CD4-positive, CD25-positive, alpha-beta regulatory T cell (primary cell): ENCODE measurements around the gene DNASE1L3. TPM values are rescaled to one million over a fixed set of nuclear protein-coding genes. Genes with fewer than 3 reads are reported as not detected.

ENCODE experiments used
- ATAC-seq, 2 donors: fragments of 150-1000 bp; cut with Tn5 transposase; one replicate each; pipeline ENCODE4 v1.10.0; 2021; ENCODE audit warnings: low read depth in 2 of 2, moderate number of reproducible peaks in 2 of 2, moderate library complexity in 1 of 2
- DNase-seq, 3 donors: peaks; one replicate each; pipeline versions ENCODE4 v3.0.0 to v3.0.0-alpha.2; 2012 to 2022; ENCODE audit warnings: mixed read lengths in 1 of 3
- H3K27ac ChIP-seq: one replicate; pipeline ENCODE4 v1.7.0; 2013; ENCODE audit warnings: mild to moderate bottlenecking, low read length; ENCODE audit not compliant: insufficient read depth, poor library complexity, severe bottlenecking
- H3K27me3 ChIP-seq: one replicate; pipeline ENCODE4 v1.7.0; 2013; ENCODE audit warnings: low read length; ENCODE audit not compliant: control insufficient read depth, insufficient read depth
- H3K36me3 ChIP-seq: one replicate; pipeline ENCODE4 v1.7.0; 2013; ENCODE audit warnings: mild to moderate bottlenecking, low read length, moderate library complexity; ENCODE audit not compliant: control insufficient read depth, insufficient read depth
- H3K4me1 ChIP-seq: 2 replicates; pipeline ENCODE4 v1.7.0; 2013; ENCODE audit warnings: mild to moderate bottlenecking, low read length; ENCODE audit not compliant: insufficient read depth, control insufficient read depth, poor library complexity, severe bottlenecking
- H3K4me3 ChIP-seq: one replicate; pipeline ENCODE4 v1.7.0; 2013; ENCODE audit warnings: low read depth, mild to moderate bottlenecking, low read length, moderate library complexity
- H3K9me3 ChIP-seq, 2 experiments: 1 replicate in 1 of 2; 2 replicates in 1 of 2; pipeline ENCODE4 v1.7.0; 2013; ENCODE audit warnings: low read length in 2 of 2, mild to moderate bottlenecking in 1 of 2, moderate library complexity in 1 of 2; ENCODE audit not compliant: control insufficient read depth in 2 of 2
- H3K27ac Mint-ChIP-seq, 3 donors: one replicate each; pipeline ENCODE4 v1.8.0; 2020 to 2022; ENCODE audit warnings: mild to moderate bottlenecking in 3 of 3, mixed read lengths in 3 of 3, moderate library complexity in 2 of 3
- H3K27me3 Mint-ChIP-seq: one replicate; pipeline ENCODE4 v1.8.0; 2022; ENCODE audit warnings: mild to moderate bottlenecking, mixed read lengths
- H3K36me3 Mint-ChIP-seq: one replicate; pipeline ENCODE4 v1.8.0; 2020; ENCODE audit warnings: mixed read lengths
- H3K4me1 Mint-ChIP-seq, 4 donors: one replicate each; pipeline ENCODE4 v1.8.0; 2020 to 2022; ENCODE audit warnings: mixed read lengths in 4 of 4, mild to moderate bottlenecking in 1 of 4
- H3K4me3 Mint-ChIP-seq, 4 donors: one replicate each; pipeline ENCODE4 v1.8.0; 2020 to 2022; ENCODE audit warnings: mild to moderate bottlenecking in 4 of 4, mixed read lengths in 4 of 4, moderate library complexity in 3 of 4
- H3K9me3 Mint-ChIP-seq, 7 donors: one replicate each; pipeline ENCODE4 v1.8.0; 2020 to 2022; ENCODE audit warnings: mixed read lengths in 7 of 7, mild to moderate bottlenecking in 3 of 7, moderate library complexity in 2 of 7
- polyA plus RNA-seq, 4 donors: library from polyadenylated mRNA; unstranded; fragments of 300-500 nt; fragmentation: Illumina TruSeq; gene quantifications; one replicate each; pipeline ENCODE4 v1.2.3, GENCODE V29; 2021
- total RNA-seq: library from RNA; stranded (reverse); gene quantifications from one replicate; pipeline ENCODE4 v1.2.3, GENCODE V29; 2022

Gene DNASE1L3
- total and polyA plus RNA-seq, 5 donors from 2014 or later = 0.14 TPM; not detected in 4

GRCh38 chr3:58197588-58197987 is 13.2 kb downstream of the DNASE1L3 start:
- H3K27ac Mint-ChIP-seq = no peak overlapping the region
- no peak for DNase-seq
- ATAC-seq = no peak

GRCh38 chr3:58193682-58194407 is 16.9 kb downstream of the DNASE1L3 start:
- H3K27me3 ChIP-seq = no peaks in the 10 kb centered on the region
- no peak for DNase-seq
- Mint-ChIP-seq H3K27me3 (no peaks in the 10 kb centered on the region), H3K4me1 (no peaks in the 10 kb centered on the region), H3K9me3 (no peaks in the 10 kb centered on the region), H3K27ac (no peak overlapping the region), H3K4me3 (no peak overlapping the region), H3K36me3 (no peaks in the 10 kb centered on the region)
- H3K36me3 ChIP-seq = no peaks in the 10 kb centered on the region
- ATAC-seq = no peak
- no peaks in the 10 kb centered on the region for H3K9me3 ChIP-seq
- H3K27ac ChIP-seq = no peak overlapping the region
- H3K4me3 ChIP-seq = no peak overlapping the region
- no peaks in the 10 kb centered on the region for H3K4me1 ChIP-seq

More at GRCh38 chr3:58197588-58197987, 13.2 kb downstream of the DNASE1L3 start:
- Histone ChIP-seq H3K4me1 (no peaks in the 10 kb centered on the region), H3K4me3 (no peak overlapping the region), H3K27ac (no peak overlapping the region), H3K36me3 (no peaks in the 10 kb centered on the region), H3K27me3 (peaks cover 3% of the 10 kb centered on the region), H3K9me3 (no peaks in the 10 kb centered on the region)
- H3K9me3 Mint-ChIP-seq = peaks cover 0 to 6% (median 0%) of the 10 kb centered on the region in 7 donors
- H3K36me3 Mint-ChIP-seq = no peaks in the 10 kb centered on the region
- peaks cover 16% of the 10 kb centered on the region for H3K27me3 Mint-ChIP-seq
- H3K4me3 Mint-ChIP-seq = no peak overlapping the region
- peaks cover 0 to 6% (median 0%) of the 10 kb centered on the region in 4 donors for H3K4me1 Mint-ChIP-seq

GRCh38 chr3:58192069-58192468 is 18.7 kb downstream of the DNASE1L3 start:
- no peak overlapping the region for H3K27ac ChIP-seq
- no peak overlapping the region for H3K27ac Mint-ChIP-seq
- H3K4me3 Mint-ChIP-seq = no peak overlapping the region
- H3K27me3 ChIP-seq = no peaks in the 10 kb centered on the region
- ATAC-seq (no peak), DNase-seq (no peak)
- no peaks in the 10 kb centered on the region for H3K9me3 Mint-ChIP-seq
- H3K4me3 ChIP-seq = no peak overlapping the region
- no peaks in the 10 kb centered on the region for H3K27me3 Mint-ChIP-seq
- H3K9me3 ChIP-seq = no peaks in the 10 kb centered on the region
- H3K4me1 Mint-ChIP-seq = peaks cover 0 to 4% (median under 1%) of the 10 kb centered on the region in 4 donors
- H3K36me3 ChIP-seq = no peaks in the 10 kb centered on the region
- H3K36me3 Mint-ChIP-seq = no peaks in the 10 kb centered on the region
- H3K4me1 ChIP-seq = peaks cover 3% of the 10 kb centered on the region

- Mint-ChIP-seq H3K36me3 (no peaks in the 10 kb centered on the region), H3K27ac (no peak overlapping the region), H3K4me1 (peaks cover 0 to 4% (median under 1%) of the 10 kb centered on the region in 4 donors), H3K9me3 (no peaks in the 10 kb centered on the region), H3K27me3 (no peaks in the 10 kb centered on the region), H3K4me3 (no peak overlapping the region)
- DNase-seq (no peak), ATAC-seq (no peak)
- Histone ChIP-seq H3K4me1 (peaks cover 3% of the 10 kb centered on the region), H3K27ac (no peak overlapping the region), H3K4me3 (no peak overlapping the region), H3K9me3 (no peaks in the 10 kb centered on the region), H3K27me3 (no peaks in the 10 kb centered on the region), H3K36me3 (no peaks in the 10 kb centered on the region)
Measured at GRCh38 chr3:58191361-58191991, 19.3 kb downstream of the DNASE1L3 start.

- H3K4me1 ChIP-seq = peaks cover 3% of the 10 kb centered on the region
- no peaks in the 10 kb centered on the region for H3K36me3 ChIP-seq
- no peaks in the 10 kb centered on the region for H3K9me3 ChIP-seq
- Mint-ChIP-seq H3K27ac (no peak overlapping the region), H3K4me3 (no peak overlapping the region), H3K4me1 (peaks cover 0 to 4% (median under 1%) of the 10 kb centered on the region in 4 donors), H3K36me3 (no peaks in the 10 kb centered on the region), H3K9me3 (no peaks in the 10 kb centered on the region), H3K27me3 (no peaks in the 10 kb centered on the region)
- no peak for ATAC-seq
- no peaks in the 10 kb centered on the region for H3K27me3 ChIP-seq
- H3K27ac ChIP-seq = no peak overlapping the region
- DNase-seq = no peak
- H3K4me3 ChIP-seq = no peak overlapping the region
Measured at GRCh38 chr3:58190882-58191281, 19.9 kb downstream of the DNASE1L3 start.

- Mint-ChIP-seq H3K4me1 (peaks cover 0 to 4% (median under 1%) of the 10 kb centered on the region in 4 donors), H3K27me3 (no peaks in the 10 kb centered on the region), H3K4me3 (no peak overlapping the region), H3K36me3 (no peaks in the 10 kb centered on the region), H3K9me3 (no peaks in the 10 kb centered on the region), H3K27ac (no peak overlapping the region)
- peaks cover 3% of the 10 kb centered on the region for H3K4me1 ChIP-seq
- H3K27me3 ChIP-seq = no peaks in the 10 kb centered on the region
- DNase-seq (no peak), ATAC-seq (no peak)
- no peaks in the 10 kb centered on the region for H3K9me3 ChIP-seq
- H3K36me3 ChIP-seq = no peaks in the 10 kb centered on the region
- no peak overlapping the region for H3K4me3 ChIP-seq
- H3K27ac ChIP-seq = no peak overlapping the region
Measured at GRCh38 chr3:58190291-58190690, 20.5 kb downstream of the DNASE1L3 start.

GRCh38 chr3:58189691-58190090 is 21.1 kb downstream of the DNASE1L3 start:
- Histone ChIP-seq H3K27ac (no peak overlapping the region), H3K4me3 (no peak overlapping the region), H3K4me1 (peaks cover 3% of the 10 kb centered on the region), H3K9me3 (no peaks in the 10 kb centered on the region), H3K27me3 (no peaks in the 10 kb centered on the region), H3K36me3 (no peaks in the 10 kb centered on the region)
- H3K4me1 Mint-ChIP-seq = peaks cover 0 to 4% (median under 1%) of the 10 kb centered on the region in 4 donors
- no peak overlapping the region for H3K27ac Mint-ChIP-seq
- H3K36me3 Mint-ChIP-seq = no peaks in the 10 kb centered on the region
- H3K27me3 Mint-ChIP-seq = no peaks in the 10 kb centered on the region
- H3K4me3 Mint-ChIP-seq = no peak overlapping the region
- ATAC-seq (no peak), DNase-seq (no peak)
- no peaks in the 10 kb centered on the region for H3K9me3 Mint-ChIP-seq
